Esophagus squamous epithelium (tissue), 4 donors: ENCODE measurements around the gene HOXC9.

ENCODE experiments used
- CTCF ChIP-seq, 6 experiments: fragments of 450-650 bp in 4 of 6; fragments of 200-600 bp in 2 of 6; sonication (generic) in 2 of 6; IDR thresholded peaks; one replicate each; pipeline ENCODE4 v1.5.1; 2016 to 2019; ENCODE audit warnings: antibody characterized with exemption in 6 of 6, mild to moderate bottlenecking in 4 of 6, moderate library complexity in 4 of 6
- POLR2A ChIP-seq, 4 donors: fragments of 450-650 bp; IDR thresholded peaks; one replicate each; pipeline ENCODE4 v1.6.1; 2017; ENCODE audit warnings: antibody characterized with exemption in 4 of 4, mild to moderate bottlenecking in 4 of 4, moderate library complexity in 3 of 4

DNA sequence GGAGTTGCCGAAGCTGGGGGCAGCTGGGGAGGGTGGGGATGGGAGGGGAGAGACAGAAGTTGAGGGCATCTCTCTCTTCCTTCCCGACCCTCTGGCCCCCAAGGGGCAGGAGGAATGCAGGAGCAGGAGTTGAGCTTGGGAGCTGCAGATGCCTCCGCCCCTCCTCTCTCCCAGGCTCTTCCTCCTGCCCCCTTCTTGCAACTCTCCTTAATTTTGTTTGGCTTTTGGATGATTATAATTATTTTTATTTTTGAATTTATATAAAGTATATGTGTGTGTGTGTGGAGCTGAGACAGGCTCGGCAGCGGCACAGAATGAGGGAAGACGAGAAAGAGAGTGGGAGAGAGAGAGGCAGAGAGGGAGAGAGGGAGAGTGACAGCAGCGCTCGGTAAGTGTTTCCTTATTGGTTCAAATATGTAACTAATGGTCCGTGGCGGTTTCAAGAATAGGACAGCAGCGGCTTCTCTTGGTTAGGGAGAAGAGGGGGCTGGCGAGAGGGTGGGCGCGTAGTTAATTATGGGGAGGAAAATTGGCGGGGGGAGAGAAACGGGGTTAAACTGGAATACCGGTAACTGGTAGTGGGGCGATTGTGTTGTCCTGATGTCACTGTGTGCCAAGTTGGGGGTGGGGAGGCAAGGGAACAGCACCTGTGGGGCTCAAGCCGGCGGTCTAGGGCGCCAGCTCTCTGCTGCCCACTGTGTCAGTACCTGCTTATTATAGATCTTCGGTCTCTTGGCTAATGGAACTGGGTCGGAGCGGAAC lies 17.2 kb downstream of the HOXC9 start:
- TF ChIP-seq CTCF (IDR thresholded peaks at IDR 0.05), result peak in 1 of 6 experiments; percentile 10
- no peak for TF ChIP-seq POLR2A (IDR thresholded peaks at IDR 0.05)
